Measurements from ENCODE around the gene PKD1. TPM values are rescaled to one million over a fixed set of nuclear protein-coding genes. Genes with fewer than 3 reads are reported as not detected.
A peak's percentile ranks its signal among the peaks of the same experiment; 100 is the strongest.

PKD1 gene
- total and polyA plus RNA-seq, 2 of the 13 experiments (the other 11 are each of a cell fraction or from before 2014, with no cell fraction given), result 22.1 to 23.0 TPM

GRCh38 chr16:2047330-2048115, 88.2 kb downstream of the PKD1 start, which contains the start of the genes NTHL1 and TSC2 (continued):
- peak; percentile 72 for TF ChIP-seq ZBTB40 (IDR thresholded peaks at IDR 0.05)
- peak; percentile 76 for TF ChIP-seq ZBTB40 (CRISPR knock-in tag; IDR thresholded peaks at IDR 0.05)
- TF ChIP-seq HES4 (CRISPR knock-in tag; IDR thresholded peaks at IDR 0.05; ENCODE audit: borderline replicate concordance), result peak; percentile 61; the same call in 1 of the 2 replicates
- 0 out of 2 replicates have a peak, but pooled peaks have one; percentile 65 for TF ChIP-seq STAT6 (CRISPR knock-in tag; IDR thresholded peaks at IDR 0.05; ENCODE audit: borderline replicate concordance)
- TF ChIP-seq HMGXB3 (CRISPR knock-in tag; IDR thresholded peaks at IDR 0.05; ENCODE audit: borderline replicate concordance), result peak; percentile 38; the same call in 1 of the 2 replicates
- no peak for TF ChIP-seq FOXO4 (CRISPR knock-in tag; conservative IDR thresholded peaks at IDR 0.05)
- peak; percentile 100 for TF ChIP-seq THAP11 (CRISPR knock-in tag; IDR thresholded peaks at IDR 0.05)
- peak; percentile 16; the same call in 1 of the 2 replicates for TF ChIP-seq ZNF317 (CRISPR knock-in tag; IDR thresholded peaks at IDR 0.05)
- peak; percentile 57; the same call in 1 of the 2 replicates for TF ChIP-seq ZNF703 (CRISPR knock-in tag; IDR thresholded peaks at IDR 0.05; ENCODE audit: borderline replicate concordance)
